Activated CD4-positive, alpha-beta T cell treated with anti-CD3 and anti-CD28 coated beads for 36 hours (primary cell): ENCODE measurements around the gene CLEC4D. TPM values are rescaled to one million over a fixed set of nuclear protein-coding genes. Genes with fewer than 3 reads are reported as not detected.
"Not testable (repeated sequence)": the region's sequence is repeated elsewhere in the genome, so short reads cannot be mapped to it uniquely, and the experiment has no call there.

Experiments used
- ATAC-seq: fragments of 200-7000 bp; cut with Tn5 transposase; one replicate; pipeline ENCODE4 v1.10.0; 2021; ENCODE audit warnings: mild to moderate bottlenecking, moderate library complexity
- CTCF ChIA-PET: fragments of 350-600 bp; sonication (Branson Sonifier 250); formaldehyde crosslinking; loops from one replicate; lab custom pipeline; 2021; ENCODE audit warnings: antibody characterized with exemption; lab: Charles Lee
- POLR2A ChIA-PET: fragments of 350-600 bp; sonication (Branson Sonifier 250); formaldehyde crosslinking; loops from one replicate; lab custom pipeline; 2021; ENCODE audit warnings: antibody characterized with exemption, inconsistent platforms; lab: Charles Lee
- DNase-seq: peaks from one replicate; pipeline ENCODE4 v3.0.0-alpha.2; 2020
- H3K27ac Mint-ChIP-seq: one replicate; pipeline ENCODE4 v1.8.0; 2021; ENCODE audit warnings: mixed read lengths
- H3K27me3 Mint-ChIP-seq: one replicate; pipeline ENCODE4 v1.8.0; 2021; ENCODE audit warnings: mixed read lengths
- H3K36me3 Mint-ChIP-seq: one replicate; pipeline ENCODE4 v1.8.0; 2021; ENCODE audit warnings: low read depth, mixed read lengths
- H3K4me1 Mint-ChIP-seq: one replicate; pipeline ENCODE4 v1.8.0; 2021; ENCODE audit warnings: mixed read lengths
- H3K4me3 Mint-ChIP-seq: one replicate; pipeline ENCODE4 v1.8.0; 2021; ENCODE audit warnings: mild to moderate bottlenecking, moderate library complexity, mixed read lengths
- H3K9me3 Mint-ChIP-seq: one replicate; pipeline ENCODE4 v1.8.0; 2021; ENCODE audit warnings: low read depth, mixed read lengths
- intact Hi-C, 2 experiments: fragments of 100-400 bp; cut with DNase I in 1 of 2; cut with micrococcal nuclease in 1 of 2; formaldehyde crosslinking; loops; one replicate each; pipeline versions ENCODE4 v1.14.2 to v1.15.1; 2022 to 2024; cut with DNase I, micrococcal nuclease
- total RNA-seq, 2 experiments: library from RNA; stranded (reverse); gene quantifications; one replicate each; pipeline ENCODE4 v1.2.3, GENCODE V29; 2021

Gene CLEC4D
- total RNA-seq, 2 experiments from 2014 or later, result not detected

- intact Hi-C loops, H3K9me3 Mint-ChIP-seq, POLR2A ChIA-PET, H3K36me3 Mint-ChIP-seq, H3K27ac Mint-ChIP-seq, ATAC-seq, H3K4me3 Mint-ChIP-seq, DNase-seq: not testable (repeated sequence)
- H3K27me3 Mint-ChIP-seq, result peaks cover 20% of the 10 kb centered on the region
- CTCF ChIA-PET, result interaction anchor here (1.5 kb wide), 1 partner anchor 48 kb away, joined by 4 read pairs; no protein-coding TSS in a partner anchor
- peaks cover 24% of the 10 kb centered on the region for H3K4me1 Mint-ChIP-seq
Measured at GRCh38 chr12:8496074-8496473, 17.2 kb upstream of the CLEC4D start.

- Mint-ChIP-seq H3K27me3 (peaks cover 17% of the 10 kb centered on the region), H3K36me3 (no peaks in the 10 kb centered on the region)
Measured at GRCh38 chr12:8499616-8500015, 13.7 kb upstream of the CLEC4D start.

GRCh38 chr12:8501720-8502119, 11.6 kb upstream of the CLEC4D start:
- DNase-seq, result no peak
- Mint-ChIP-seq H3K4me3 (no peak overlapping the region), H3K9me3 (no peaks in the 10 kb centered on the region), H3K27me3 (peaks cover 13% of the 10 kb centered on the region), H3K36me3 (no peaks in the 10 kb centered on the region), H3K27ac (no peak overlapping the region), H3K4me1 (peaks cover 4% of the 10 kb centered on the region)
- intact Hi-C loops, result no loop called here
- ChIA-PET POLR2A (no interaction called here), CTCF (interaction anchor here (1.2 kb wide), 1 partner anchor 112 kb away, joined by 4 read pairs; no protein-coding TSS in a partner anchor)
- ATAC-seq, result no peak

More at GRCh38 chr12:8499616-8500015, 13.7 kb upstream of the CLEC4D start:
- ATAC-seq (no peak), DNase-seq (no peak)
- intact Hi-C loops, result no loop called here
- Mint-ChIP-seq H3K27ac (no peak overlapping the region), H3K4me1 (peaks cover 4% of the 10 kb centered on the region), H3K4me3 (no peak overlapping the region), H3K9me3 (no peaks in the 10 kb centered on the region)
- POLR2A ChIA-PET, result no interaction called here
- CTCF ChIA-PET, result no interaction called here

- Mint-ChIP-seq H3K27ac (no peak overlapping the region), H3K4me3 (no peak overlapping the region), H3K9me3 (no peaks in the 10 kb centered on the region), H3K27me3 (peaks cover 2% of the 10 kb centered on the region), H3K36me3 (no peaks in the 10 kb centered on the region), H3K4me1 (peaks cover 4% of the 10 kb centered on the region)
- ChIA-PET CTCF (no interaction called here), POLR2A (no interaction called here)
- intact Hi-C loops, result no loop called here
- DNase-seq, result no peak
- no peak for ATAC-seq
Measured at GRCh38 chr12:8504351-8504750, 9.0 kb upstream of the CLEC4D start.

- Mint-ChIP-seq H3K4me1 (no peaks in the 10 kb centered on the region), H3K9me3 (no peaks in the 10 kb centered on the region), H3K4me3 (no peak overlapping the region), H3K27ac (no peak overlapping the region), H3K27me3 (peaks cover 2% of the 10 kb centered on the region), H3K36me3 (no peaks in the 10 kb centered on the region)
- POLR2A ChIA-PET, result no interaction called here
- CTCF ChIA-PET, result no interaction called here
- intact Hi-C loops, result no loop called here
- ATAC-seq, result no peak
- no peak for DNase-seq
Measured at GRCh38 chr12:8507596-8507995, 5.7 kb upstream of the CLEC4D start.

GRCh38 chr12:8508223-8508622, 5.1 kb upstream of the CLEC4D start:
- H3K36me3 Mint-ChIP-seq, result no peaks in the 10 kb centered on the region
- no peaks in the 10 kb centered on the region for H3K4me1 Mint-ChIP-seq
- H3K27me3 Mint-ChIP-seq, result peaks cover 4% of the 10 kb centered on the region
- H3K27ac Mint-ChIP-seq, result no peak overlapping the region
- POLR2A ChIA-PET, result interaction anchor here (0.7 kb wide), 1 partner anchor 15 kb away, joined by 4 read pairs; no protein-coding TSS in a partner anchor
- intact Hi-C loops, result no loop called here
- DNase-seq, result no peak
- no peaks in the 10 kb centered on the region for H3K9me3 Mint-ChIP-seq
- no peak overlapping the region for H3K4me3 Mint-ChIP-seq
- CTCF ChIA-PET, result no interaction called here
- no peak for ATAC-seq

GRCh38 chr12:8508910-8509841, 4.1 kb upstream of the CLEC4D start:
- Mint-ChIP-seq H3K36me3 (no peaks in the 10 kb centered on the region), H3K27me3 (peaks cover 8% of the 10 kb centered on the region), H3K4me1 (no peaks in the 10 kb centered on the region), H3K4me3 (no peak overlapping the region), H3K27ac (no peak overlapping the region), H3K9me3 (no peaks in the 10 kb centered on the region)
- intact Hi-C loops, result no loop called here
- ChIA-PET POLR2A (no interaction called here), CTCF (no interaction called here)
- DNase-seq (no peak), ATAC-seq (no peak)

GRCh38 chr12:8517971-8518370, 4.7 kb downstream of the CLEC4D start:
- ChIA-PET CTCF (interaction anchor here (0.9 kb wide), 1 partner anchor 12 kb away, joined by 3 read pairs; no protein-coding TSS in a partner anchor), POLR2A (no interaction called here)
- Mint-ChIP-seq H3K4me1 (no peaks in the 10 kb centered on the region), H3K4me3 (no peak overlapping the region), H3K27me3 (peaks cover 29% of the 10 kb centered on the region), H3K9me3 (no peaks in the 10 kb centered on the region), H3K27ac (no peak overlapping the region), H3K36me3 (no peaks in the 10 kb centered on the region)
- intact Hi-C loops, result no loop called here
- DNase-seq, result no peak
- no peak for ATAC-seq

GRCh38 chr12:8519171-8519570, 5.9 kb downstream of the CLEC4D start:
- H3K27me3 Mint-ChIP-seq, result peaks cover 32% of the 10 kb centered on the region
- no peaks in the 10 kb centered on the region for H3K36me3 Mint-ChIP-seq
- intact Hi-C loops, result no loop called here
- ATAC-seq (no peak), DNase-seq (no peak)
- H3K4me1 Mint-ChIP-seq, result no peaks in the 10 kb centered on the region
- ChIA-PET CTCF (no interaction called here), POLR2A (no interaction called here)
- no peak overlapping the region for H3K4me3 Mint-ChIP-seq
- no peak overlapping the region for H3K27ac Mint-ChIP-seq
- no peaks in the 10 kb centered on the region for H3K9me3 Mint-ChIP-seq

GRCh38 chr12:8527250-8528130, 14.2 kb downstream of the CLEC4D start:
- ChIA-PET CTCF (no interaction called here), POLR2A (no interaction called here)
- intact Hi-C loops, result no loop called here
- Mint-ChIP-seq H3K36me3 (no peaks in the 10 kb centered on the region), H3K27ac (no peak overlapping the region), H3K4me1 (no peaks in the 10 kb centered on the region), H3K9me3 (no peaks in the 10 kb centered on the region), H3K27me3 (peaks cover 26% of the 10 kb centered on the region), H3K4me3 (no peak overlapping the region)
- ATAC-seq (no peak), DNase-seq (no peak)

- no peaks in the 10 kb centered on the region for H3K9me3 Mint-ChIP-seq
- peaks cover 17% of the 10 kb centered on the region for H3K27me3 Mint-ChIP-seq
- no peak overlapping the region for H3K27ac Mint-ChIP-seq
- DNase-seq, result no peak
- ChIA-PET POLR2A (no interaction called here), CTCF (no interaction called here)
- no peak for ATAC-seq
- intact Hi-C loops, result no loop called here
- H3K4me1 Mint-ChIP-seq, result no peaks in the 10 kb centered on the region
- H3K4me3 Mint-ChIP-seq, result no peak overlapping the region
- H3K36me3 Mint-ChIP-seq, result no peaks in the 10 kb centered on the region
Measured at GRCh38 chr12:8532045-8532444, 18.7 kb downstream of the CLEC4D start.
